SK-N-SH (cell line): ENCODE data around the gene CRIM1. TPM values are rescaled to one million over a fixed set of nuclear protein-coding genes. Genes with fewer than 3 reads are reported as not detected.
A peak's percentile ranks its signal among the peaks of the same experiment; 100 is the strongest.

Experiments
- CTCF ChIA-PET: fragments of 300-600, 350-600 bp; formaldehyde crosslinking; extraction: SDS; loops from one replicate; lab custom pipeline; 2021; lab: Yijun Ruan, JAX
- POLR2A ChIA-PET: fragments of 350-600 bp; sonication (Branson Sonifier 250); formaldehyde crosslinking; extraction: SDS; loops from one replicate; lab custom pipeline; 2020; ENCODE audit warnings: antibody characterized with exemption, inconsistent platforms; lab: Yijun Ruan, JAX
- DNase-seq: peaks from one replicate; pipeline ENCODE4 v3.0.0; 2012
- H2AFZ ChIP-seq: fragments of 200-600 bp; sonication (generic); 2 replicates; pipeline ENCODE4 v1.8.1; 2016; ENCODE audit warnings: antibody characterized with exemption, mild to moderate bottlenecking, low read depth
- H3F3A ChIP-seq: fragments of 200-600 bp; sonication (generic); replicated peaks from 2 replicates; pipeline ENCODE3; 2016; ENCODE audit warnings: antibody characterized with exemption, mild to moderate bottlenecking; ENCODE audit not compliant: insufficient read depth
- H3K27ac ChIP-seq, 2 experiments: fragments of 200-500 bp in 1 of 2; fragments of 200-600 bp in 1 of 2; sonication (Bioruptor generic) in 1 of 2; sonication (generic), shearing (Covaris generic) in 1 of 2; 2 replicates each; pipeline versions ENCODE4 v1.5.1 to v1.6.1; 2014 to 2016; ENCODE audit warnings: low read depth in 2 of 2, inconsistent platforms in 1 of 2, low read length in 1 of 2, mild to moderate bottlenecking in 1 of 2, mixed read lengths in 1 of 2
- H3K27me3 ChIP-seq: fragments of 200-600 bp; sonication (generic), shearing (Covaris generic); 2 replicates; pipeline ENCODE4 v1.6.1; 2016; ENCODE audit warnings: mixed run types; ENCODE audit not compliant: insufficient read depth
- H3K36me3 ChIP-seq, 2 experiments: fragments of 200-500 bp in 1 of 2; fragments of 200-600 bp in 1 of 2; sonication (Bioruptor generic) in 1 of 2; sonication (generic) in 1 of 2; replicated peaks in 1 of 2; 2 replicates each; pipeline versions ENCODE3 to v1.5.1; 2014 to 2016; ENCODE audit warnings: low read length in 1 of 2, mild to moderate bottlenecking in 1 of 2; ENCODE audit not compliant: insufficient read depth in 2 of 2, control insufficient read depth in 1 of 2
- H3K4me1 ChIP-seq, 2 experiments: fragments of 200-500 bp in 1 of 2; fragments of 200-600 bp in 1 of 2; sonication (Bioruptor generic) in 1 of 2; sonication (generic), shearing (Covaris generic) in 1 of 2; 2 replicates each; pipeline versions ENCODE4 v1.5.1 to v1.6.1; 2014 to 2016; ENCODE audit warnings: low read depth in 1 of 2, low read length in 1 of 2, mixed run types in 1 of 2; ENCODE audit not compliant: insufficient read depth in 2 of 2, control insufficient read depth in 1 of 2
- H3K4me2 ChIP-seq: fragments of 200-600 bp; sonication (generic), shearing (Covaris generic); 2 replicates; pipeline ENCODE4 v1.6.1; 2017; ENCODE audit warnings: mixed run types
- H3K4me3 ChIP-seq, 2 experiments: fragments of 200-500 bp in 1 of 2; fragments of 200-600 bp in 1 of 2; sonication (Bioruptor generic) in 1 of 2; sonication (generic), shearing (Covaris generic) in 1 of 2; 2 replicates each; pipeline versions ENCODE4 v1.5.1 to v1.8.1; 2014 to 2016; ENCODE audit warnings: low read depth in 2 of 2, inconsistent platforms in 1 of 2, low read length in 1 of 2, mild to moderate bottlenecking in 1 of 2, mixed read lengths in 1 of 2, moderate library complexity in 1 of 2
- H3K79me2 ChIP-seq: fragments of 200-600 bp; sonication (generic); 2 replicates; pipeline ENCODE4 v1.8.1; 2017; ENCODE audit warnings: mild to moderate bottlenecking; ENCODE audit not compliant: insufficient read depth
- H3K9ac ChIP-seq: fragments of 200-600 bp; sonication (generic); 2 replicates; pipeline ENCODE4 v1.6.1; 2017; ENCODE audit warnings: mixed run types
- H3K9me2 ChIP-seq: fragments of 200-600 bp; sonication (generic); 2 replicates; pipeline ENCODE4 v1.6.1; 2017; ENCODE audit warnings: mixed run types
- H3K9me3 ChIP-seq: fragments of 200-600 bp; sonication (generic); 2 replicates; pipeline ENCODE4 v1.6.1; 2017; ENCODE audit warnings: mixed run types, mild to moderate bottlenecking, moderate library complexity
- H4K20me1 ChIP-seq: fragments of 200-600 bp; sonication (generic); 2 replicates; pipeline ENCODE4 v1.6.1; 2017; ENCODE audit warnings: mild to moderate bottlenecking, mixed run types; ENCODE audit not compliant: insufficient read depth
- CHD2 ChIP-seq: fragments of 150-350 bp; IDR thresholded peaks from 2 replicates; pipeline ENCODE4 v1.6.1; 2018; ENCODE audit warnings: low read length; ENCODE audit not compliant: partially characterized antibody
- FOSL2 ChIP-seq: IDR thresholded peaks from 2 replicates; pipeline ENCODE4 v1.4.0; 2012; ENCODE audit warnings: low read depth, mild to moderate bottlenecking, moderate library complexity, borderline replicate concordance
- FOXJ3 ChIP-seq: sonication (generic); formaldehyde crosslinking; IDR thresholded peaks from 2 replicates; pipeline ENCODE4 v1.5.1; 2020; ENCODE audit warnings: mild to moderate bottlenecking, missing genetic modification reagents
- FOXM1 ChIP-seq: IDR thresholded peaks from 2 replicates; pipeline ENCODE4 v1.4.0; 2012; ENCODE audit warnings: low read depth, mild to moderate bottlenecking
- JUND ChIP-seq: IDR thresholded peaks from 2 replicates; pipeline ENCODE4 v1.4.0; 2012
- MAX ChIP-seq: IDR thresholded peaks from 2 replicates; pipeline ENCODE4 v1.4.0; 2012; ENCODE audit warnings: low read depth
- NRF1 ChIP-seq: IDR thresholded peaks from 2 replicates; pipeline ENCODE4 v1.6.1; 2012; ENCODE audit warnings: low read depth, mild to moderate bottlenecking, low read length
- RCOR1 ChIP-seq: fragments of 150-350 bp; IDR thresholded peaks from 2 replicates; pipeline ENCODE4 v1.6.1; 2017; ENCODE audit warnings: antibody characterized with exemption, low read length
- SMC3 ChIP-seq: IDR thresholded peaks from 2 replicates; pipeline ENCODE4 v1.6.1; 2012; ENCODE audit warnings: low read depth, low read length, improper control_type of control experiment
- TEAD4 ChIP-seq: IDR thresholded peaks from 2 replicates; pipeline ENCODE4 v1.4.0; 2012; ENCODE audit warnings: mild to moderate bottlenecking, borderline replicate concordance; ENCODE audit not compliant: insufficient read depth
- WGBS: methylation state at CpG from one replicate; pipeline ENCODE4 v1.1.6; 2017; ENCODE audit warnings: low lambda C conversion rate; 5-methylcytosine and 5-hydroxymethylcytosine counted together
- polyA plus RNA-seq, 3 experiments: library from polyadenylated mRNA; depleted of rRNA; stranded (reverse); fragments of >200 nt; gene quantifications; 2 replicates each; pipeline ENCODE4 v1.2.3, GENCODE V29; 2012
- TF ChIP-seq, protein P1 (sequence below): fragments of 150-350 bp; IDR thresholded peaks from 2 replicates; pipeline ENCODE4 v1.6.1; 2016; ENCODE audit warnings: mild to moderate bottlenecking, low read depth, low read length
- TF ChIP-seq, protein P2 (sequence below): IDR thresholded peaks from 2 replicates; pipeline ENCODE4; 2012

The CRIM1 gene
- polyA plus RNA-seq, 1 of the 3 experiments (the other 2 are of a cell fraction) = 244 TPM

- Histone ChIP-seq H3K27me3 (no peaks in the 10 kb centered on the region), H3K4me2 (0 out of 2 replicates have a peak overlapping the region, but pooled peaks have one; percentile 32), H3K9me2 (no peaks in the 10 kb centered on the region), H3K4me3 (no peak overlapping the region), H3K9ac (no peak overlapping the region), H2AFZ (no peak overlapping the region), H3K36me3 (peaks cover 6 to 47% of the 10 kb centered on the region in 2 experiments), H3K79me2 (peaks cover 100% of the 10 kb centered on the region), H3F3A (peaks cover 69% of the 10 kb centered on the region), H3K4me1 (peaks cover 3 to 65% of the 10 kb centered on the region in 2 experiments; a peak in 3 of 4 replicates), H4K20me1 (peaks cover 25% of the 10 kb centered on the region; the same call in 1 of the 2 replicates), H3K9me3 (no peaks in the 10 kb centered on the region), H3K27ac (peak overlapping the region in 1 of 2 experiments; percentile 99; a peak in 2 of 4 replicates)
- TF ChIP-seq TEAD4 (no peak), FOXJ3 (no peak), CHD2 (no peak), RCOR1 (no peak), NRF1 (no peak), FOSL2 (no peak)
- TF ChIP-seq, protein P1, sequence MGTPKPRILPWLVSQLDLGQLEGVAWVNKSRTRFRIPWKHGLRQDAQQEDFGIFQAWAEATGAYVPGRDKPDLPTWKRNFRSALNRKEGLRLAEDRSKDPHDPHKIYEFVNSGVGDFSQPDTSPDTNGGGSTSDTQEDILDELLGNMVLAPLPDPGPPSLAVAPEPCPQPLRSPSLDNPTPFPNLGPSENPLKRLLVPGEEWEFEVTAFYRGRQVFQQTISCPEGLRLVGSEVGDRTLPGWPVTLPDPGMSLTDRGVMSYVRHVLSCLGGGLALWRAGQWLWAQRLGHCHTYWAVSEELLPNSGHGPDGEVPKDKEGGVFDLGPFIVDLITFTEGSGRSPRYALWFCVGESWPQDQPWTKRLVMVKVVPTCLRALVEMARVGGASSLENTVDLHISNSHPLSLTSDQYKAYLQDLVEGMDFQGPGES = no peak
- TF ChIP-seq, protein P2, sequence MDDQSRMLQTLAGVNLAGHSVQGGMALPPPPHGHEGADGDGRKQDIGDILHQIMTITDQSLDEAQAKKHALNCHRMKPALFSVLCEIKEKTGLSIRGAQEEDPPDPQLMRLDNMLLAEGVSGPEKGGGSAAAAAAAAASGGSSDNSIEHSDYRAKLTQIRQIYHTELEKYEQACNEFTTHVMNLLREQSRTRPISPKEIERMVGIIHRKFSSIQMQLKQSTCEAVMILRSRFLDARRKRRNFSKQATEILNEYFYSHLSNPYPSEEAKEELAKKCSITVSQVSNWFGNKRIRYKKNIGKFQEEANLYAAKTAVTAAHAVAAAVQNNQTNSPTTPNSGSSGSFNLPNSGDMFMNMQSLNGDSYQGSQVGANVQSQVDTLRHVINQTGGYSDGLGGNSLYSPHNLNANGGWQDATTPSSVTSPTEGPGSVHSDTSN = no peak
- POLR2A ChIA-PET = no interaction called here
- 74% methylated on average over 6 of the region's 6 CpGs for WGBS
- CTCF ChIA-PET = interaction anchor here (1.1 kb wide), 1 partner anchor 11 kb away, joined by 3 read pairs; no protein-coding TSS in a partner anchor
- DNase-seq = no peak
Observed at GRCh38 chr2:36394804-36395203, 39.2 kb downstream of the CRIM1 start.

DNA sequence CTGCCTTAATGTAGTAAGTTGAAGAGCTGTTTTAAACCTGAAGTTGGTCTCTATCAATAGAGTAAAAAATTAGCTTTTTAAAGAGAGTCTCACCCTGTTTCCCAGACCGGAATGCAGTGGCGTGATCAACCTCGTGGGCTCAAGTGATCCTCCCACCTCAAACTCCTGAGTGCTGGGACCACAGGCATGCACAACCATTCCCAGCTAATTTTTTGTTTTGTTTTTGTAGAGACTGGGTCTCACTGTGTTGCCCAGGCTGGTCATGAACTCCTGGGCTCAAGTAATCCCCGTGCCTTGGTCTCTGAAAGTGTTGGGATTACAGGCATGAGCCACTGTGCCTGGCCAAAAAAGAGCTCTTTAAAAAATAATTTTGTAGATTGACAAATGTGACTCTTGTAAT, 40.3 kb downstream of the CRIM1 start:
- H3K9ac ChIP-seq = no peak overlapping the region
- H4K20me1 ChIP-seq = peaks cover 25% of the 10 kb centered on the region; the same call in 1 of the 2 replicates

More for the DNA sequence above, 40.3 kb downstream of the CRIM1 start:
- Histone ChIP-seq H3K4me2 (peak overlapping the region; percentile 32), H3K9me3 (no peaks in the 10 kb centered on the region), H3K79me2 (peaks cover 100% of the 10 kb centered on the region), H3K4me3 (no peak overlapping the region), H3K9me2 (no peaks in the 10 kb centered on the region), H3K36me3 (peaks cover 6 to 38% of the 10 kb centered on the region in 2 experiments), H3K27ac (peak overlapping the region in 1 of 2 experiments; percentile 99; a peak in 2 of 4 replicates), H2AFZ (no peak overlapping the region), H3F3A (peaks cover 72% of the 10 kb centered on the region), H3K4me1 (peaks cover 3 to 59% of the 10 kb centered on the region in 2 experiments; a peak in 3 of 4 replicates), H3K27me3 (no peaks in the 10 kb centered on the region)
- POLR2A ChIA-PET = no interaction called here
- CTCF ChIA-PET = interaction anchor here (1.0 kb wide), 1 partner anchor 12 kb away, joined by 4 read pairs; no protein-coding TSS in a partner anchor
- DNase-seq = no peak
- 75% methylated on average over 4 of the region's 4 CpGs for WGBS
- no peak for TF ChIP-seq FOXM1
- TF ChIP-seq MAX = no peak
- no peak for TF ChIP-seq JUND
- TF ChIP-seq SMC3 = no peak
